D341Med (cell line): ENCODE data around the gene TADA2A.
"Not testable (repeated sequence)": the region's sequence is repeated elsewhere in the genome, so short reads cannot be mapped to it uniquely, and the experiment has no call there.

ENCODE experiments used
- DNase-seq: peaks from one replicate; pipeline ENCODE4 v3.0.0; 2012; ENCODE audit warnings: low spot score

The TADA2A gene

DNA sequence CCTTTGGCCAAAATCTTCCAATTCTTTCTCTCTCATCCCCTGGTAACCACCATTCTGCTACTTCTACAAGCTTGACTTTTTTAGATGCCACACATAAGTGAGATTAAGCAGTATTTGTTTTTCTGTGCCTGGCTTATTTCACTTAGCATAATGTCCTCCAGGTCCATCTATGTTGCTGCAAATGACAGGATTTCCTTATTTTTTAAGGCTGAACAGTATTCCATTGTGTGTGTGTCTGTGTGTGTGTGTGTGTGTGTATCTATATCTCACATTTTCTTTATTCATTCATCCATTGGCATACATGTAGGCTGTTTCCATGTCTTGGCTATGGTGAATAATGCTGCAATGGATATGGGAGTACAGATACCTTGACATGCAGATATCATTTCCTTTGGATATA, 6.2 kb upstream of the TADA2A start:
- no peak for DNase-seq

DNA sequence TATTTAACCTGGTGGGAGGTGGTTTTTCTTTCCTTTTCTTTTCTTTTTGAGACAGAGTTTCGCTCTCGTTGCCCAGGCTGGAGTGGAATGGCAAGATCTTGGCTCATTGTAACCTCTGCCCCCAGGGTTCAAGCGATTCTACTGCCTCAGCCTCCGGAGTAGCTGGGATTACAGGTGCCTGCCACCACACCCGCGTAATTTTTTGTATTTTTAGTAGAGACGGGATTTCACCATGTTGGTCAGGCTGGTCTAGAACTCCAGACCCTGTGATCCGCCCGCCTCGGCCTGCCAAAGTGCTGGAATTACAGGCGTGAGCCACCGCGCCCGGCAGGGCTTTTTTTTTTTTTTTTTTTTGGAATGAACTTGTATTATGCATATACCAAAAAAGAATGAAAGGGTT, 1.2 kb upstream of the TADA2A start:
- not testable (repeated sequence) for DNase-seq

DNA sequence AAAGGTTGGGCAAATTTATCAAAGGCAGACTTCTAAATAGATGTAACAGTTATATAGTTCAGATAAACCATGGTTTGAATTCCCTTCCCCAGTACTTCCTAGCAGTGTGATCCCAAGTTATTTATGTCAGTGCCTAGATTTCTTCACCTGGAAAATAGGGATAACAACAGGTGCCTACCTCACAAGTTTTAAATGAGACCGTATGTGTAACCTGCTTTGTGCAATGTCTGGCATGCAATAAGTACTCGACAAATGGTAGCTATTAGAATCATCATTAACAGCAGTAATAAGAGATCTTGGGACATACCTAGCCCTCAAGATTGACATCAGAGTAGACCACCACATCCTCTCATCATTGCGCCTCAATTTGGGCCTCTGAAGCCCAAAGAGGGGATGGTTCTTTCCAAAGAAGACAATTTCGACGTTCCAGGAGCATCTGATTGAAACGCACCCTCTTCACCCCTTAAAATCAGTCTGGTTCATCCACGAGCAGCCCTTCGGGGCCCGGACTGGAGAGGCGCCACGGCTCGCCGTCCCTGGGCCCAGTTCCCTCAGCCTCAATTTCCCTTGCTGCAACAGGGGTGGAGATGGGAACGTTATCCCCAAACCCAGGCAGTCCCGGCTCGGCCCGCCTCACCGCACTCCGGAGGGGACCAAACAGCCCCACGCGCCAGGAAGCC, 591 bp upstream of the TADA2A start:
- no peak for DNase-seq

DNA sequence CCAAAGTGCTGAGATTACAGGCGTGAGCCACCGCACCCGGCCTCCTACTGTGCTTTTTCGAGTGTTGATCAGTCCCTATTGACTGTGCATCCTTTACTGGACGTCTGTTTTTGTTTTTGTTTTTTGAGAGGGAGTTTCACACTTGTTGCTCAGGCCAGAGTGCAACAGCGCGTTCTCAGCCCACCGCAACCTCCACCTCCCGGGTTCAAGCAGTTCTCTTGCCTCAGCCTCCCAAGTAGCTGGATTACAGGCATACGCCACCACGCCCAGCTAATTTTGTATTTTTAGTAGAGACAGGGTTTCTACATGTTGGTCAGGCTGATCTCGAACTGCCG, 1.4 kb downstream of the TADA2A start:
- DNase-seq: not testable (repeated sequence)

DNA sequence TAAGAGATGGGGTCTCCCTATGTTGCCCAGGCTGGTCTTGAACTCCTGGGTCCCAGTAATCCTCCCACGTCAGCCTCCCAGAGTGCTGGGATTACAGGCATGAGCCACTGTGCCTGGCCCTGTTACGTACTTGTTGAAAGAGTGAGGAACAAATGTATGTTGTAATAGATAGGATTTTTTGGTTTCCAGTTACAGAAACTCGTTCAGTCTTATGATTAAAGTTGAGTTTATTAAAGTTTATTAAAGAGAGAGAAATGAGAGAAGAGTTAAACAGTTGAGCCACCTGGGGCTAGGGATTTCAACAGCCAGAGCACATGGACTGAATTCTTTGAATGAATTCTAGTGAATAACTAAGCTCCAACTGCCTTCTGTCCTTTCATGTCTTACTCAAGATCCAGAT, 3.7 kb downstream of the TADA2A start:
- no peak for DNase-seq

DNA sequence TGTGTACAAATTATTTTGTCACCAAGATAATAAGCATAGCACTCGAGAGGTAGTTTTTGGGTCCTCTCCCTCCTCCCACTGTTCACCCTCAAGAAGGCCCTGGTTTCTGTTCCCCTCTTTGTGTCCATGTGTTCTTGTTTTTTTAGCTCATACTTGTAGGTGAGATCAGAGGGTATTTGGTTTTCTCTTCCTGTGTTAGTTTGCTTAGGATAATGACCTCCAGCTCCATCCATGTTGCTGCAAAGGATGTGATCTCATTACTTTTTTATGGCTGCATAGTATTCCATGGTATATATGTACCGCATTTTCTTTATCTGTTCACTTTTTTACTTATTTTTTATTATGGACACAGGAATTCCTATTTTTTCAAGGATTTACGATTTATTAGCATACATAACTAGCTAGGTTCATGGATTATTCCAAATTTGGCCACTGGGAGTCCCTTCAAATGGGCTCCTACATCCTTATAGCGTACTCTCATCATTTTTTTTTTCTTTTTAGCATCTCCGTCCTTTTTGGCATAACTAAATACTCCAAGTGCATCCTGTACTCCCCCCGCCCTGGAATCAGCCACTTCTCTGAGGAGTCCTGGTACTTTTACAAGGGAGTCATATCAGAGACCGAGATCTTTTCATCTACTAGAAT, 7.3 kb downstream of the TADA2A start:
- no peak for DNase-seq

DNA sequence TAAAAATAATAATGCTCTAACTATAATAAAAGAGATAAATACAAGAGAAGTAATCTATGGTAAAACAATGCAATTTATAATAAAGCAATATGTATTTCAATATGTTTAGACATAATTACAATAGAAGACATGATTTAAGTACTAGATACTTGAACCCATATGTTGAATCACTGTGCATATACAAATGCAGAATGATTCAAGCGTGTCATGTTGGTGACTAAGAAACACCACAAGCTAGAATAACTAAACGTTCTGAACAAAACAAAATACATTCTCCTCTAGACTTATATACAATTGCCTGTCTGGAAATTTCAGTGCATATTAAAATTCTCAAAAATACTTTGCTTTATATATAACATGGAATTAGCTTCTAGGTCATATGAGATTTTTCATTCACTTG, 11.2 kb downstream of the TADA2A start:
- no peak for DNase-seq

DNA sequence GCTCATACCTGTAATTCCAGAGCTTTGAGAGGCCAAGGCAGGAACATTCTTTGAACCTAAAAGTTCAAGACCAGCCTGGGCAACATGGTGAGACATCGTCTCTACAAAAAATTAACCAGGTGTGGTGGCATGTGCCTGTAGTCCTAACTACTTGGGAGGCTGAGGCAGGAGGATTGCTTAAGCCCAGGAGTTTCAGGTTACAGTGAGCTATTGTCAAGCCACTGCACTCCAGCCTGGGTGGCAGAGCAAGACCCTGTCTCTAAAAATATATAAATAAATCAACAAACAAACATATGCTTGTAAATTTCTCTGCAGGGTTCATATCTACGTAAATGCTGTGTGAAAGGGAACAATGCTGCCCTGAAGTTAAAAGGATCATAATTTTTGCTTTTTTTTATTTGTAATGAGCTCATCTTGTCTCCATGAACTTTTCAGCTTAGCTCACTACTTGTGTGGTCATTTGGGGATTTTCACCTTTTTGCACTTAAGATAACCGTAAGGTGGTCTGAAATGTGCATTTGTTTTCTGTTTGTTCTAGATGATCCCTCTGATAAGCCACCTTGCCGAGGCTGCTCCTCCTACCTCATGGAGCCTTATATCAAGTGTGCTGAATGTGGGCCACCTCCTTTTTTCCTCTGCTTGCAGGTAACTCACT, 16.4 kb downstream of the TADA2A start:
- DNase-seq: no peak

DNA sequence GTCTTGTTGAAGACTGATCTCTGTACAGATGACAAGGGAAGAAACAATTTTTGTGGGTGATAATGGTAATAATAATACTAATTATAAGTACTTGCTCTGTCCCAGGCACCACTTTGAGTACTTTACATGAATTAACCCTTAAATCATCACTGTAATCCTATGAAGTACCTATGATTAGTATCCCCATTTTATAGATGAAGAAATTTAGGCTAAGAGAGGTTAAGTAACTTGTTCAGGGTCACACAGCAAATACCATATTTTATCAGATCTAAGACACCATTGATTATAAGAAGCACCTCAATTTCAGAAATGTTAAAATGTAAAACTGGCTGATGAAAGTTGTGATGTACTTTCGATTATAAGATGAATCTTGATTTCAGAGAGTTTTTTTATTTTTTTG, 18.6 kb downstream of the TADA2A start:
- DNase-seq: no peak

DNA sequence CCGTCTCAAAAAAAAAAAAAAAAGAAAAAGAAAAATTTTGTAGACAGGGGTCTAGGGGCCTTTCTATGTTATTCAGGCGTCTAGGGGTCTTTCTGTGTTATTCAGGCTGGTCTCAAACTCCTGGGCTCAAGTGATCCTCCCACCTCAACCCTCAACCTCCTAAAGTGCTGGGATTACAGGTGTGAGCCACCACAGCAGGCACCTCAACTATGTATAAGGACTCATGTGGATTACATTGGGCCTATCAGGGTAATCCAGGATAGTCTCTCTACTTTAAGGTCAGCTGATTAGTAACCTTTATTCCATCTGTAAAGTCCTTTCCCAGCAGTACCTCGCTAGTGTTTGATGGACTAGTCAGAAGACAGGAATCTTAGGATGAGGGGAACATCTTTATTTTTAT, 22.4 kb downstream of the TADA2A start:
- DNase-seq: no peak

DNA sequence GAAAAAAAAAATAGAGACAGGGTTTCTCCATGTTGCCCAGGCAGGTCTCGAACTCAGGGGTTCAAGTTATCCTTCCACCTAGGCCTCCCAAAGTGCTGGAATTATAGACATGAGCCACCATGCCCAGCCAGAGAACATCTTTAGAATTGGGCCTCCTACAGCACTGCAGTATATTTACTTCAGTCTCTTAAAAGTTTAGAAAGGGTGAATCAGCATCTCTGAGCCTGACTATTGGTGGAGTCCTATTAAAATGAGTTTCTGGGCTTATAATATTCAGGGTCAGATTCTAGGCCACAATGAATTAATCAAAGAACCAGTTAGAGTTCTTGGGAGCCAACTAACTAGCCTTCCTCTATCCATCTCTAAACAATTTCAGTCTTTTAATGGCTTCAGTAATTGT, 22.8 kb downstream of the TADA2A start:
- DNase-seq: no peak

DNA sequence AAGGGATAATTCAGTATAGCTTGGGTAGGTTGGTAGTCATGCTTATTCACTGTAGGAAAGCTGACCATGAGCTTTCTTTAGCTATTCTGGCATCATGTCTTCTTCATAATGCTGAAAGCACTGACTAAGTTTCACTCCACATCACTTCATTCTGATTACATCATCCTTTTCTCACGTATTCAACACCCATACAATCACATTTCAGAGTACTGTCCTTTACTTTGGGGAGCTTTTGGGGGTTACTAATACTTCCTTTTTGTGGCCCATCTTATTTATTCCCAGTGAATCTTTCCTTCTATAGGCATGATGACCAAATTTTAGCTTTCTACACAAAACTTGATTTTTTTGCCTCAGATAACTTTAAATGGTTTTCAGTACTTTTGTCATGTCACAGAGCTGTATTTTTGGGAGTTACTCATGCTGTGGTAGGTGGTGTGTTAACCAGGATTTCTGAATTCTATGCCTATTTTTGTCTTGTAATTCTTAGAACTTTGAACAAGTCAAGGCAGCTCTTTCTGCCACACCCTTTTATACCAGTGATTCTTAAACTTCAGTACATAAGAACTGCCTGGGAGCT, 23.5 kb downstream of the TADA2A start:
- no peak for DNase-seq

DNA sequence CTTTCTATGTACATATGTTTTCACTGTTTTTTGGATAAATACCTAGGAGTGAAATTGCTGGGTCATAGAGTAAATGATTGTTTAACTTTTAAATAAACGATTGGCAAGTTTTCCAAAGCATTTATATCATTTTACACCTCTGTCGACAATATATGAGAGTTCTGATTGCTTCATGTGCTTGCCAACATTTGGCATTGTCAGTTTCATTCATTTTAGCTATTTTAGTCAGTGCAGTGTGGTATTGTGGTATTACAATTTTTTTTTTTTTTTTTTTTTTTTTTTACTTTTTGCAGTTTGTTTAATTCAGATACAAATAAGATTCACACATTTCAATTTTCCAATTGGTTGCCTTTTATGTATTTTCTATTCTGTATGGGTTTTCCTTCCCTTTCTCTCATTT, 26.0 kb downstream of the TADA2A start:
- no peak for DNase-seq

DNA sequence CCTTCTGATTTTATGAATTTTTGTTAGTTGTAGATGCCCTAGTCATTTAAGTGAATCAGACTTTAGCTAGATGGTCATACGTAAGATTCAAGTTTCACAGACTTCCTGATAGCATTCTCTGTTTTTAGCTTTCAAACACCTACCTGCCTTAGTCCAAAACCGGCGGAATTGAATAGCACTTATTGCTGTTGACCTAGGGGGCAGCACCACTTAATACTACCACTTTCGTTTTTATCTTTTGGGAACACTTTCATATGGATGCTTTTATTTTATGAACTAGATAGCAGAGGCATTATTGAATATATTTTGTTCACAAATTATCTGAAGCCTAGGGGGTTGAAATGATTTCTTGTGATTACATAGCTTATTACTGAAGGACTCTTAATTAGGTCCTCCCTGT, 31.5 kb downstream of the TADA2A start:
- DNase-seq: peak; percentile 42

DNA sequence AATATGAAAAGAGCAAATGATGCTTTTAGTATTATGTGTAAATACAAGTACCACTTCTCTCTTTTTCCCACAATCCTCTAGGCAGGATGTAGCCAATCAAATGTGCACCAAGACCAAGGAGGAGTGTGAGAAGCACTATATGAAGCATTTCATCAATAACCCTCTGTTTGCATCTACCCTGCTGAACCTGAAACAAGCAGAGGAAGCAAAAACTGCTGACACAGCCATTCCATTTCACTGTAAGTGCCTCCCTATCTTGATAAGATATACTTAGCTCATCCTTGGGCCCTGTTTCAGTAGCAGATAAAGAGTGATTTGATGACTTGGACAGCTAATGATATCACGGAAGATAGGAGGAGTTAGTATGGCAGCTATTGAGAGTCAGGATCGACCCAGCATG, 33.7 kb downstream of the TADA2A start:
- DNase-seq: no peak

DNA sequence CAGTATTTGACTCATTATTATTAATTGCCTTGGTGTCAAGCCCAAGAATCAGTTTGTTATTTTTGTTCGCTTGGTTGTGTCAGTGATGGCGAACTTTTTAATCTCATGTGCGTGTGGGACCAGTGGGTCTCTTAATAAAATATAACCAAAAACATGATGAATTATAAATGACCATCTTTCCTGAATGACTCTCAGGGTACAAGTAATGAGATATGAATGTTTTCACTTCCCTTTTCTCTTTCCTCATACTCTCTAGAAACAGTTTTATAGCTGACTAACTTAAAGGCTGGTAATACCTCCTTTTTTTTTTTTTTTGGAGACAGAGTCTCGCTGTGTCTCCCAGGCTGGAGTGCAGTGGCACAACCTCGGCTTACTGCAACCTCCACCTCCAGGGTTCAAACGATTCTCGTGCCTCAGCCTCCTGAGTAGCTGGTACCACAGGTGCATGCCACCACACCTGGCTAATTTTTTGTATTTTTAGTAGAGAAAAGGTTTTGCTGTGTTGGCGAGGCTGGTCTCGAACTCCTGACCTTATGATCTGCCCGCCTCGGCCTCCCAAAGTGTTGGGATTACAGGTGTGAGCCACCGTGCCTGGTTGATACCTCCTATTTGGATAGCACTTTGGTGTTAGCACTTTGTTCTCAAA, 34.8 kb downstream of the TADA2A start:
- DNase-seq: not testable (repeated sequence)

DNA sequence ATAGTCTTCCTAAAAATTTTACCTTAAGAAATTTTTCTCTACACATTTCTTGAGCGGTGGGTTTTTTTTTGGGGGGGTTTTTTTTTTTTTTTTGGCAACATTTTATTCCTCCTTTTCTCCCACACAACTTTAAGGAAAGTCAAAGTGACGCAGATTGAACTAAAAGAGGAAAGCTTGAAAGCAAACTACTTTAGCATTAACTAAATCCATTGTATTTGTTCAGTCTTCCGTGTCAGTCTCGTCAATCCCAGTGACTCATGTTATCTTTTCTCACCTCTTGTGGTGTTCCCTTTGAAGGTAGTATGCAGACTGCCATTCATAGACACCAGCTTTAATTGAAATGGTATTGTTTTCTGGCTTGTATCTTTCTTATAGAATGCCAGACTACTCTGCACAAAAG, 39.3 kb downstream of the TADA2A start:
- peak; percentile 52 for DNase-seq

DNA sequence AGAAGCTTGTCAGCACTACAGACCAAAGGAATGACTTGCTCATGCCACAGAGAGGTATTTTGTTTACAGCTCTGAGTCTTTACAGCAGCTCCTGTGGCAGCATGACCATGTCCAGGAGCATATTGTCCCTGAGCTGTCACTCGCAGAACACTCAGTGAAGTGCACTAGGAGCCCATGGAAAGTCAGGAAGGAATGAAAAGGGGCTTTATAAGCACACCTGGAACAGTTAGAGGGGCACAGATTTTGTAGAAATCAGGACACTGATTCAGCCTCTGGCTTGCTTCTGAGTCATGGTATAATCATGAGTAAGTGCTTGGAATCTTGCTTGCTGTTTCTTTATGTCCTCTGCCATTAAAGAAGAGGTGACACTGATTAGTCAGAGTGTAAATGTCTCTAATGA, 41.0 kb downstream of the TADA2A start:
- no peak for DNase-seq

DNA sequence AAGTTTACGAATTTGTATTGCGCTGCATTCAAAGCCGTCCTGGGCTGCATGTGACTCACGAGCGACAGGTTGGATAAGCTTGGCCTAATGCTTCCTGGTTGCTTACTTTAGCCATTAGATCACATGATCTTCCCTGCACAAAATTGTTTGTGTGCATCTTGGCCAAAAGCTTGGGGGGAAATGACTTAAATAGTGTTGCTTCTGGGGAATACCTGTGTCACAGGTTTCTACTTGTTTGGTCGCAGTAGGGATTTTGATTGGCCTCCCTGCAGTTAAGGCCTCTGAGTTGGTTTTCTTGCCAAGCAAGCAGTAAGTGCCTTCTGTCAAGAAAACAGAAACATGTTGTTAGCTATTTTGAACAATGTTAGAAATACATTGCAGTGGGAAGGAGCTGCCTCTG, 43.4 kb downstream of the TADA2A start:
- no peak for DNase-seq

DNA sequence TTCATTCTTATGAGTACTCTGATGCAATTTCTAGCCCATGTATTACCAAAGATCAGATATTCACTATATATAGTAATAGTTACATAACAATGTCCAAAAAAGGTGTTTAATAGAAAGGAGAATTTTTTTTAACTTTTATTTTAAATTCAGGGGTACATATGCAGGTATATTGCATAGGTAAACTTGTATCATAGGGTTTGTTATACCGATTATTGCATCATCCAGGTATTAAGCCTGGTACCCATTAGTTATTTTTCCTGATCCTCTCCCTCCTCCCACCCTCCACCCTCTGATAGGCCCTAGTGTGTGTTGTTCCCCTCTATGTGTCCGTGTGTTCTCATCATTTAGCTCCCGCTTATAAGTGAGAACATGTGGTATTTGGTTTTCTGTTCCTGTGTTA, 51.1 kb downstream of the TADA2A start:
- DNase-seq: not testable (repeated sequence)

DNA sequence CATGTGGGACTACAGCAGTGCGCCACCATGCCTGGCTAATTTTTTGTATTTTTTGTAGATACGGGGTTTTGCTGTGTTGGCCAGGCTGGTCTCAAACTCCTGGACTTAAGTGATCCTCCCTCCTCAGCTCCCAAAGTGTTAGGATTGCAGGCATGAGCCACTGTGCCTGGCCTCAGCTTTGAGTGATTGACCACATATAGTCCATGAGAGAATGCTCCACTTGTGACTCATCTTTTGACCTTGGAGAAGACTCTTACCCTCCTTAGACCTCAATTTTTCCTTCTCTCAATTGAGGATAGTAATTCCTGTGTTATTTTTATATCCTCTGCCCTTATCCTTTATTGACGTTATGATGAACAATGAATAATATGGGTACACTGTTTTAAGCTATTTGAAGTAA, 52.1 kb downstream of the TADA2A start:
- DNase-seq: no peak

DNA sequence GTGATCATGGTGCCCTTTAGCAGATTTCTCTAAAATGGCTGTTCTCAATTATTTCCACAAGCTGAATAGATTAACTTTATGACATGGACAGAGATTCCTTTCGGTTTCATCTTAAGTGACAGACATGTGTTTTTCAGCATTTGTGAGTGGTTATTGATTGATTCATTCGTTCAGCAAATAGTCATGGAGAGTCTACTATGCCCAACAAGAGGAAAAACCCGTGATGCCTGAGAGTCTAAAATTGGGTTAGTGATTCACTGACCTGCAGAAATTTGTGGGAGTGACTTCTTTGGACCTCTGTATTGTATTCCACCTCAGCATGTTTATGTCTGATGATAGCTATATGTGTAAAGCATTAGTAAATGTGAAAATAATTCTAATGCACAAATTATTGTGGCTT, 55.0 kb downstream of the TADA2A start:
- no peak for DNase-seq

DNA sequence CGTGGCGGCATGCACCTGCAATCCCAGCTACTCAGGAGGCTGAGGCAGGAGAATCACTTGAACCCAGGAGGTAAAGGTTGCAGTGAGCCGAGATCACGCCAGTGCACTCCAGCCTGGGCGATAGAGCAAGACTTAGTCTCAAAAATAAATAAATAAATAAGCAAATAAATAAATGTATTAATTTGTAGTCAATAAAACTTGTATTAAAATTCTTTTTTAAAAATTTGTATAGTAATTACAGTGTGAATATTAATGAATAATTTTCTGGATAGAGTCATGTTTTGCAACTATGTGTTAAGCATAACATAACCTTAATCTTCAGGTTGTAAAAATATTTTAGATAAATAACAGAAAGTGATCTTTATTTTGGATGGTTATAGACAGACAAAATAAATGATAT, 55.8 kb downstream of the TADA2A start:
- DNase-seq: no peak
